SK-N-SH (cell line): ENCODE measurements around the gene CEP63.

Experiments
- EP300 ChIP-seq, 2 experiments: IDR thresholded peaks; 2 replicates each; pipeline versions ENCODE4 v1.4.0 to v1.6.1; 2012; ENCODE audit warnings: borderline replicate concordance in 1 of 2, low read depth in 1 of 2, low read length in 1 of 2
- EZH2phosphoT487 ChIP-seq: fragments of 200-600 bp; sonication (generic); IDR thresholded peaks from 2 replicates; pipeline ENCODE4 v1.6.1; 2017; ENCODE audit warnings: low read depth, mixed run types, mild to moderate bottlenecking, antibody characterized with exemption, moderate library complexity, borderline replicate concordance
- MXI1 ChIP-seq: IDR thresholded peaks from 2 replicates; pipeline ENCODE4 v1.6.1; 2012; ENCODE audit warnings: mild to moderate bottlenecking, low read depth, low read length, improper control_type of control experiment
- POLR2AphosphoS5 ChIP-seq: IDR thresholded peaks from 2 replicates; pipeline ENCODE4 v1.6.1; 2012; ENCODE audit warnings: low read depth, low read length
- RFX5 ChIP-seq: IDR thresholded peaks from 2 replicates; pipeline ENCODE4 v1.6.1; 2012; ENCODE audit warnings: mild to moderate bottlenecking, improper control_type of control experiment, low read length
- SIN3A ChIP-seq: IDR thresholded peaks from 2 replicates; pipeline ENCODE4 v1.6.1; 2012; ENCODE audit warnings: low read depth, mild to moderate bottlenecking, low read length, moderate library complexity, borderline replicate concordance
- YY1 ChIP-seq: IDR thresholded peaks from 2 replicates; pipeline ENCODE4 v1.4.0; 2012; ENCODE audit warnings: low read depth, mild to moderate bottlenecking
- TF ChIP-seq, protein P1 (sequence below): fragments of 200-600 bp; sonication (generic); IDR thresholded peaks from 2 replicates; pipeline ENCODE4 v1.6.1; 2017; ENCODE audit warnings: antibody characterized with exemption, mild to moderate bottlenecking, moderate library complexity
- TF ChIP-seq, protein P2 (sequence below): fragments of 150-350 bp; IDR thresholded peaks from 2 replicates; pipeline ENCODE4 v1.6.1; 2017; ENCODE audit warnings: antibody characterized with exemption, low read length, low read depth, borderline replicate concordance
- TF ChIP-seq, protein P3 (sequence below): IDR thresholded peaks from 2 replicates; pipeline ENCODE4 v1.4.0; 2012; ENCODE audit warnings: low read depth
- TF ChIP-seq, protein P4 (sequence below): IDR thresholded peaks from 2 replicates; pipeline ENCODE4 v1.6.1; 2012; ENCODE audit warnings: mild to moderate bottlenecking, low read depth, low read length, moderate library complexity

DNA sequence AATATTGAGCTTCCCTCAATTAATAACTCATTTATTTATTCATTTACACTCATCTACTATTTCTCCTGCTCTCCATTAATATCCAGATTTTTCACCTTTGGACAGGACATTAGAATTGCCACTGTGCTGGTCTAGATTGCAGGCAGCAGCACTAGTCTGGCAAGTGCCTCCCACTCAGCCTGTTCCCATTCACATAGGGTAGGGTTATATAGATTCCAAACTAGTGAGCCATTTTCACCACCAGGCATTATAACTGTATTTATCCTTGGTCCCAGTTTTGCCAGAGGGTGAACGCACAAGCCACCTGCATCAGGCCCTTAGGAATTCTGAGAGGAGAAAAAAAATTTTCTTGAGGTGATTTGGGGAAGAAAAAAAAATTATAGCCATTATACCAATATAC is 44.5 kb upstream of the CEP63 start:
- TF ChIP-seq EZH2phosphoT487 (no peak), POLR2AphosphoS5 (no peak), MXI1 (no peak), YY1 (no peak), EP300 (IDR thresholded peaks at IDR 0.05; ENCODE audit: borderline replicate concordance in 1 of 2, low read depth in 1 of 2, low read length in 1 of 2) (no peak), SIN3A (no peak), RFX5 (no peak)
- TF ChIP-seq, protein P1, sequence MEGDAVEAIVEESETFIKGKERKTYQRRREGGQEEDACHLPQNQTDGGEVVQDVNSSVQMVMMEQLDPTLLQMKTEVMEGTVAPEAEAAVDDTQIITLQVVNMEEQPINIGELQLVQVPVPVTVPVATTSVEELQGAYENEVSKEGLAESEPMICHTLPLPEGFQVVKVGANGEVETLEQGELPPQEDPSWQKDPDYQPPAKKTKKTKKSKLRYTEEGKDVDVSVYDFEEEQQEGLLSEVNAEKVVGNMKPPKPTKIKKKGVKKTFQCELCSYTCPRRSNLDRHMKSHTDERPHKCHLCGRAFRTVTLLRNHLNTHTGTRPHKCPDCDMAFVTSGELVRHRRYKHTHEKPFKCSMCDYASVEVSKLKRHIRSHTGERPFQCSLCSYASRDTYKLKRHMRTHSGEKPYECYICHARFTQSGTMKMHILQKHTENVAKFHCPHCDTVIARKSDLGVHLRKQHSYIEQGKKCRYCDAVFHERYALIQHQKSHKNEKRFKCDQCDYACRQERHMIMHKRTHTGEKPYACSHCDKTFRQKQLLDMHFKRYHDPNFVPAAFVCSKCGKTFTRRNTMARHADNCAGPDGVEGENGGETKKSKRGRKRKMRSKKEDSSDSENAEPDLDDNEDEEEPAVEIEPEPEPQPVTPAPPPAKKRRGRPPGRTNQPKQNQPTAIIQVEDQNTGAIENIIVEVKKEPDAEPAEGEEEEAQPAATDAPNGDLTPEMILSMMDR, result no peak
- TF ChIP-seq, protein P2, sequence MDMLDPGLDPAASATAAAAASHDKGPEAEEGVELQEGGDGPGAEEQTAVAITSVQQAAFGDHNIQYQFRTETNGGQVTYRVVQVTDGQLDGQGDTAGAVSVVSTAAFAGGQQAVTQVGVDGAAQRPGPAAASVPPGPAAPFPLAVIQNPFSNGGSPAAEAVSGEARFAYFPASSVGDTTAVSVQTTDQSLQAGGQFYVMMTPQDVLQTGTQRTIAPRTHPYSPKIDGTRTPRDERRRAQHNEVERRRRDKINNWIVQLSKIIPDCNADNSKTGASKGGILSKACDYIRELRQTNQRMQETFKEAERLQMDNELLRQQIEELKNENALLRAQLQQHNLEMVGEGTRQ, result no peak
- TF ChIP-seq, protein P3, sequence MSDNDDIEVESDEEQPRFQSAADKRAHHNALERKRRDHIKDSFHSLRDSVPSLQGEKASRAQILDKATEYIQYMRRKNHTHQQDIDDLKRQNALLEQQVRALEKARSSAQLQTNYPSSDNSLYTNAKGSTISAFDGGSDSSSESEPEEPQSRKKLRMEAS, result no peak
- TF ChIP-seq, protein P4, sequence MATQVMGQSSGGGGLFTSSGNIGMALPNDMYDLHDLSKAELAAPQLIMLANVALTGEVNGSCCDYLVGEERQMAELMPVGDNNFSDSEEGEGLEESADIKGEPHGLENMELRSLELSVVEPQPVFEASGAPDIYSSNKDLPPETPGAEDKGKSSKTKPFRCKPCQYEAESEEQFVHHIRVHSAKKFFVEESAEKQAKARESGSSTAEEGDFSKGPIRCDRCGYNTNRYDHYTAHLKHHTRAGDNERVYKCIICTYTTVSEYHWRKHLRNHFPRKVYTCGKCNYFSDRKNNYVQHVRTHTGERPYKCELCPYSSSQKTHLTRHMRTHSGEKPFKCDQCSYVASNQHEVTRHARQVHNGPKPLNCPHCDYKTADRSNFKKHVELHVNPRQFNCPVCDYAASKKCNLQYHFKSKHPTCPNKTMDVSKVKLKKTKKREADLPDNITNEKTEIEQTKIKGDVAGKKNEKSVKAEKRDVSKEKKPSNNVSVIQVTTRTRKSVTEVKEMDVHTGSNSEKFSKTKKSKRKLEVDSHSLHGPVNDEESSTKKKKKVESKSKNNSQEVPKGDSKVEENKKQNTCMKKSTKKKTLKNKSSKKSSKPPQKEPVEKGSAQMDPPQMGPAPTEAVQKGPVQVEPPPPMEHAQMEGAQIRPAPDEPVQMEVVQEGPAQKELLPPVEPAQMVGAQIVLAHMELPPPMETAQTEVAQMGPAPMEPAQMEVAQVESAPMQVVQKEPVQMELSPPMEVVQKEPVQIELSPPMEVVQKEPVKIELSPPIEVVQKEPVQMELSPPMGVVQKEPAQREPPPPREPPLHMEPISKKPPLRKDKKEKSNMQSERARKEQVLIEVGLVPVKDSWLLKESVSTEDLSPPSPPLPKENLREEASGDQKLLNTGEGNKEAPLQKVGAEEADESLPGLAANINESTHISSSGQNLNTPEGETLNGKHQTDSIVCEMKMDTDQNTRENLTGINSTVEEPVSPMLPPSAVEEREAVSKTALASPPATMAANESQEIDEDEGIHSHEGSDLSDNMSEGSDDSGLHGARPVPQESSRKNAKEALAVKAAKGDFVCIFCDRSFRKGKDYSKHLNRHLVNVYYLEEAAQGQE, result no peak
